Measurements from ENCODE around the gene SPDYC. TPM values are rescaled to one million over a fixed set of nuclear protein-coding genes. Genes with fewer than 3 reads are reported as not detected.

The SPDYC gene
- total and polyA plus RNA-seq, 9 of the 15 experiments (the other 6 are each of a cell fraction or from before 2014, with no cell fraction given) = 4.4 to 18.8 (median 9.2) TPM

DNA sequence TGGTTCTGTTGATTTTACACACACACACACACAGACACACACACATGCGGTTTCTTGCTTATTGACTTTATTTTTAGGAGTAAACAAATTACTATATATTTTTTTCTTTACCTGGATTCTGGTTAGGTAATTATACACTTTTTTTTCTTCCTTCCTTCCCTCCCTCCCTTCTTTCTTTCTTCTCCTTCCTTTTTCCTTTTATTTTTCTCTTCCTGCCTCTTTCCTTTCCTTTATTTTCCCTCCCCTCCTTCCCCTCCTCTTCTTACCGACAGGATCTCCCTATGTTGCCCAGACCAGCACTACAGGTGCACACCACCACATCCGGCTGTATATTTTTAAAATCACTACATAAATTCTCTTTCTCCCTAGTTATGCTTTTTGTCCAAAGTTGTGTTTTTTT is 3.1 kb upstream of the SPDYC start:
- no TSS peak for BruUV-seq (replicated peaks)
- intact Hi-C loops (cut with micrococcal nuclease) (no loop called here), in situ Hi-C loops (cut with MboI) (no loop called here)
- Histone ChIP-seq H3K27ac (ENCODE audit: extremely low read depth, low read depth, low read length) (no peak overlapping the region), H3K9me3 (replicated peaks; ENCODE audit: control insufficient read depth, insufficient read depth, low read depth, low read length) (no peaks in the 10 kb centered on the region), H2AFZ (ENCODE audit: low read depth, low read length) (peak overlapping the region; percentile 17; the same call in 1 of the 2 replicates), H3K9me1 (ENCODE audit: control insufficient read depth, insufficient read depth, low read length) (no peaks in the 10 kb centered on the region), H3K36me3 (ENCODE audit: control insufficient read depth, insufficient read depth, low read length) (no peaks in the 10 kb centered on the region), H3K79me2 (ENCODE audit: control insufficient read depth, insufficient read depth, low read length) (peaks cover 6% of the 10 kb centered on the region; the same call in 1 of the 3 replicates), H3K4me1 (replicated peaks in 1 of 2; ENCODE audit: control insufficient read depth in 2 of 2, insufficient read depth in 2 of 2, low read length in 2 of 2) (peaks cover 25 to 38% of the 10 kb centered on the region in 2 experiments), H4K20me1 (replicated peaks; ENCODE audit: control insufficient read depth, insufficient read depth, low read length) (no peaks in the 10 kb centered on the region), H3K27me3 (ENCODE audit: control insufficient read depth in 2 of 2, insufficient read depth in 2 of 2, low read length in 2 of 2) (no peaks in the 10 kb centered on the region; a peak in 1 of 5 replicates), H3K9ac (ENCODE audit: insufficient read depth in 1 of 2, low read depth in 2 of 2, low read length in 2 of 2) (no peak overlapping the region), H3K4me3 (no peak overlapping the region), H3K4me2 (ENCODE audit: insufficient read depth, low read length) (no peak overlapping the region)
- FAIRE-seq (no peak), DNase-seq (ENCODE audit: extremely low read depth in 1 of 4, low spot score in 3 of 4) (no peak), ATAC-seq (no peak)
- ChIA-PET CTCF (ENCODE audit: low intra/inter-chr PET ratio) (no interaction called here), POLR2A (interaction anchor here (0.6 to 1.3 kb wide), 4 partner anchors 14 to 669 kb away, joined by 3 to 4 read pairs (median 3); partner anchors contain the start of gene CAPN1)
- 84% methylated on average over 3 of the region's 3 CpGs for WGBS (ENCODE audit: insufficient coverage, low coverage, missing lambda C conversion rate)
- TF ChIP-seq RBM14 (IDR thresholded peaks at IDR 0.05; ENCODE audit: borderline replicate concordance, insufficient read depth, low read depth, low read length) (no peak), SIRT6 (IDR thresholded peaks at IDR 0.05; ENCODE audit: low read depth, low read length) (no peak), WHSC1 (IDR thresholded peaks at IDR 0.05; ENCODE audit: low read length) (no peak), HDAC2 (IDR thresholded peaks at IDR 0.05) (no peak)
- TF ChIP-seq, protein P1, sequence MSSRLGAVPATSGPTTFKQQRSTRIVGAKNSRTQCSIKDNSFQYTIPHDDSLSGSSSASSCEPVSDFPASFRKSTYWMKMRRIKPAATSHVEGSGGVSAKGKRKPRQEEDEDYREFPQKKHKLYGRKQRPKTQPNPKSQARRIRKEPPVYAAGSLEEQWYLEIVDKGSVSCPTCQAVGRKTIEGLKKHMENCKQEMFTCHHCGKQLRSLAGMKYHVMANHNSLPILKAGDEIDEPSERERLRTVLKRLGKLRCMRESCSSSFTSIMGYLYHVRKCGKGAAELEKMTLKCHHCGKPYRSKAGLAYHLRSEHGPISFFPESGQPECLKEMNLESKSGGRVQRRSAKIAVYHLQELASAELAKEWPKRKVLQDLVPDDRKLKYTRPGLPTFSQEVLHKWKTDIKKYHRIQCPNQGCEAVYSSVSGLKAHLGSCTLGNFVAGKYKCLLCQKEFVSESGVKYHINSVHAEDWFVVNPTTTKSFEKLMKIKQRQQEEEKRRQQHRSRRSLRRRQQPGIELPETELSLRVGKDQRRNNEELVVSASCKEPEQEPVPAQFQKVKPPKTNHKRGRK (tag; IDR thresholded peaks at IDR 0.05) = peak; percentile 88
